ENCODE results near the gene DERL3. TPM values are rescaled to one million over a fixed set of nuclear protein-coding genes. Genes with fewer than 3 reads are reported as not detected.

DERL3 gene
- 0.31 to 0.68 TPM (median 0.65 TPM) in 5 replicates for total RNA-seq (2022; extraction: Qiagen RNA extraction; ENCODE audit: low read depth)

GRCh38 chr22:23838681-23839468 is at the start of gene DERL3:
TSS of gene DERL3 (minus strand) at chr22:23839006. CDS start at chr22:23838987, 19 bp downstream.

GRCh38 chr22:23857606-23858483 is 19.0 kb upstream of the DERL3 start, which contains the start of gene SLC2A11:
TSS of gene SLC2A11 (plus strand) at chr22:23857875. CDS start at chr22:23858000, 125 bp downstream.

GRCh38 chr22:23786752-23787599 is 51.8 kb downstream of the DERL3 start, which contains the start of gene SMARCB1:
TSS of gene SMARCB1 (plus strand) at chr22:23786966. CDS start at chr22:23787170, 204 bp downstream.

Other genes starting within 250 kb of the DERL3 start
- gene DRICH1, start 206.7 kb downstream of the DERL3 start, total RNA-seq (2022; extraction: Qiagen RNA extraction; ENCODE audit: low read depth): 0.28 to 0.52 TPM (median 0.39 TPM) in 3 of 5 replicates, not detected in the others
- gene RGL4, start 148.0 kb downstream of the DERL3 start, total RNA-seq (2022; extraction: Qiagen RNA extraction; ENCODE audit: low read depth): not detected in 5 replicates
- 0.93 to 1.2 TPM (median 1.1 TPM) in 5 replicates for gene ZNF70, start 87.9 kb downstream of the DERL3 start, total RNA-seq (2022; extraction: Qiagen RNA extraction; ENCODE audit: low read depth)
- gene VPREB3, start 84.6 kb downstream of the DERL3 start, total RNA-seq (2022; extraction: Qiagen RNA extraction; ENCODE audit: low read depth): 0.65 to 1.3 TPM (median 0.76 TPM) in 4 of 5 replicates, not detected in the other
- gene C22orf15, start 76.0 kb downstream of the DERL3 start, total RNA-seq (2022; extraction: Qiagen RNA extraction; ENCODE audit: low read depth): not detected in 5 replicates
- 90.5 to 192 TPM (median 178 TPM) in 5 replicates for gene CHCHD10, start 71.0 kb downstream of the DERL3 start, total RNA-seq (2022; extraction: Qiagen RNA extraction; ENCODE audit: low read depth)
- gene MMP11, start 66.2 kb downstream of the DERL3 start, total RNA-seq (2022; extraction: Qiagen RNA extraction; ENCODE audit: low read depth): 0.18 to 0.66 TPM (median 0.32 TPM) in 5 replicates
- gene SMARCB1, start 52.0 kb downstream of the DERL3 start, total RNA-seq (2022; extraction: Qiagen RNA extraction; ENCODE audit: low read depth): 49.8 to 59.1 TPM (median 54.2 TPM) in 5 replicates
- gene SLC2A11, start 18.9 kb upstream of the DERL3 start, total RNA-seq (2022; extraction: Qiagen RNA extraction; ENCODE audit: low read depth): 7.2 to 11.0 TPM (median 9.2 TPM) in 5 replicates
- 417 to 979 TPM (median 841 TPM) in 5 replicates for gene MIF, start 55.4 kb upstream of the DERL3 start, total RNA-seq (2022; extraction: Qiagen RNA extraction; ENCODE audit: low read depth)
- gene GSTT2B, start 122.2 kb upstream of the DERL3 start, total RNA-seq (2022; extraction: Qiagen RNA extraction; ENCODE audit: low read depth): 0.21 to 0.40 TPM (median 0.21 TPM) in 3 of 5 replicates, not detected in the others
- gene DDTL, start 127.9 kb upstream of the DERL3 start, total RNA-seq (2022; extraction: Qiagen RNA extraction; ENCODE audit: low read depth): 1.5 to 2.4 TPM (median 1.7 TPM) in 5 replicates
- gene DDT, start 135.4 kb upstream of the DERL3 start, total RNA-seq (2022; extraction: Qiagen RNA extraction; ENCODE audit: low read depth): 84.5 to 162 TPM (median 148 TPM) in 5 replicates
- not detected in 5 replicates for gene GSTT2, start 141.1 kb upstream of the DERL3 start, total RNA-seq (2022; extraction: Qiagen RNA extraction; ENCODE audit: low read depth)
- not detected in 5 replicates for gene GSTT4, start 166.4 kb upstream of the DERL3 start, total RNA-seq (2022; extraction: Qiagen RNA extraction; ENCODE audit: low read depth)
- gene CABIN1, start 172.3 kb upstream of the DERL3 start, total RNA-seq (2022; extraction: Qiagen RNA extraction; ENCODE audit: low read depth): 13.7 to 34.5 TPM (median 27.5 TPM) in 5 replicates

Data from A549 treated with ZK216348 at 1 μM for 4 hours (cell line).